Smooth muscle cell (in vitro differentiated cells): ENCODE measurements around the gene FRMD5. TPM values are rescaled to one million over a fixed set of nuclear protein-coding genes. Genes with fewer than 3 reads are reported as not detected.

Experiments used
- DNase-seq: peaks from one replicate; lab custom pipeline; 2025; ENCODE audit not compliant: unreplicated experiment; lab: John Stamatoyannopoulos, UW
- H2AFZ ChIP-seq: fragments of 200-600 bp; sonication (generic); 2 replicates; pipeline ENCODE4 v1.6.0; 2016; ENCODE audit warnings: antibody characterized with exemption, low read depth, mild to moderate bottlenecking
- H3F3A ChIP-seq: fragments of 200-600 bp; sonication (generic); 2 replicates; pipeline ENCODE4 v1.6.0; 2017; ENCODE audit warnings: antibody characterized with exemption, low read depth
- H3K27ac ChIP-seq: fragments of 200-600 bp; sonication (generic); 2 replicates; pipeline ENCODE4 v1.5.1; 2016; ENCODE audit warnings: low read depth, mild to moderate bottlenecking
- H3K27me3 ChIP-seq: fragments of 200-600 bp; sonication (generic); 2 replicates; pipeline ENCODE4 v1.6.1; 2016; ENCODE audit warnings: low read depth, mild to moderate bottlenecking
- H3K36me3 ChIP-seq: fragments of 200-600 bp; sonication (generic); 2 replicates; pipeline ENCODE4 v1.5.1; 2016; ENCODE audit warnings: low read depth
- H3K4me1 ChIP-seq: fragments of 200-600 bp; sonication (generic); 2 replicates; pipeline ENCODE4 v1.5.1; 2016; ENCODE audit warnings: low read depth
- H3K4me2 ChIP-seq: fragments of 200-600 bp; sonication (generic); 2 replicates; pipeline ENCODE4 v1.6.0; 2016; ENCODE audit warnings: mild to moderate bottlenecking
- H3K4me3 ChIP-seq: fragments of 200-600 bp; sonication (generic); 2 replicates; pipeline ENCODE4 v1.5.1; 2016; ENCODE audit warnings: mild to moderate bottlenecking
- H3K79me2 ChIP-seq: fragments of 200-600 bp; sonication (generic); 2 replicates; pipeline ENCODE4 v1.6.0; 2016; ENCODE audit warnings: low read depth, mild to moderate bottlenecking
- H3K9ac ChIP-seq: fragments of 200-600 bp; sonication (generic); 2 replicates; pipeline ENCODE4 v1.6.0; 2016; ENCODE audit warnings: low read depth
- H3K9me3 ChIP-seq: fragments of 200-600 bp; sonication (generic); replicated peaks from 2 replicates; pipeline ENCODE4 v1.5.1; 2016; ENCODE audit warnings: low read depth
- H4K20me1 ChIP-seq: fragments of 200-600 bp; sonication (generic); 2 replicates; pipeline ENCODE4 v1.6.0; 2016; ENCODE audit warnings: low read depth
- CTCF ChIP-seq: fragments of 200-600 bp; sonication (generic); IDR thresholded peaks from 2 replicates; pipeline ENCODE4 v1.5.1; 2017; ENCODE audit warnings: borderline replicate concordance, mild to moderate bottlenecking, antibody characterized with exemption; ENCODE audit not compliant: insufficient read depth, poor library complexity, severe bottlenecking
- WGBS: methylation state at CpG from one replicate; pipeline ENCODE4 v1.1.7; 2016; ENCODE audit warnings: low lambda C conversion rate; 5-methylcytosine and 5-hydroxymethylcytosine counted together
- polyA plus RNA-seq: library from polyadenylated mRNA; unstranded; fragments of >200 nt; fragmentation: Nextera tagmentation; extraction: Ambion mirVana; gene quantifications from 2 replicates; pipeline ENCODE4 v1.2.1, GENCODE V29; 2016
- total RNA-seq: library from RNA; depleted of rRNA; stranded (reverse); fragments of >200 nt; gene quantifications from 2 replicates; pipeline ENCODE4 v1.2.3, GENCODE V29; 2014

The FRMD5 gene
- total and polyA plus RNA-seq, 2 experiments from 2014 or later: 0.46 to 7.2 TPM

GRCh38 chr15:44015545-44016305 lies 179.3 kb downstream of the FRMD5 start:
- no peak for DNase-seq
- Histone ChIP-seq H3K4me2 (no peak overlapping the region), H3K9me3 (no peaks in the 10 kb centered on the region), H2AFZ (no peak overlapping the region), H3K4me3 (no peak overlapping the region), H3K79me2 (no peaks in the 10 kb centered on the region), H3F3A (no peaks in the 10 kb centered on the region), H3K27me3 (no peaks in the 10 kb centered on the region), H3K27ac (no peak overlapping the region), H3K9ac (no peak overlapping the region), H4K20me1 (no peaks in the 10 kb centered on the region), H3K4me1 (no peaks in the 10 kb centered on the region), H3K36me3 (no peaks in the 10 kb centered on the region)
- no peak for TF ChIP-seq CTCF
- WGBS: 85% methylated on average over 3 of the region's 3 CpGs

GRCh38 chr15:44011238-44011854 lies 183.7 kb downstream of the FRMD5 start:
- 93% methylated on average over 5 of the region's 5 CpGs for WGBS
- DNase-seq: no peak
- Histone ChIP-seq H3K27me3 (no peaks in the 10 kb centered on the region), H3K27ac (no peak overlapping the region), H3K9ac (no peak overlapping the region), H3K79me2 (no peaks in the 10 kb centered on the region), H3F3A (no peaks in the 10 kb centered on the region), H4K20me1 (peaks cover 7% of the 10 kb centered on the region), H2AFZ (no peak overlapping the region), H3K36me3 (no peaks in the 10 kb centered on the region), H3K4me2 (no peak overlapping the region), H3K9me3 (no peaks in the 10 kb centered on the region), H3K4me3 (no peak overlapping the region), H3K4me1 (peaks cover 8% of the 10 kb centered on the region)
- no peak for TF ChIP-seq CTCF

GRCh38 chr15:44010089-44010488 lies 185.0 kb downstream of the FRMD5 start:
- H3K27ac ChIP-seq: peak overlapping the region; percentile 17
- no peak overlapping the region for H3K4me3 ChIP-seq
- no peaks in the 10 kb centered on the region for H3K36me3 ChIP-seq
- H3F3A ChIP-seq: no peaks in the 10 kb centered on the region
- DNase-seq: no peak
- H3K9ac ChIP-seq: no peak overlapping the region
- no peaks in the 10 kb centered on the region for H3K79me2 ChIP-seq
- no peak for TF ChIP-seq CTCF
- no peaks in the 10 kb centered on the region for H3K27me3 ChIP-seq
- no peak overlapping the region for H2AFZ ChIP-seq
- H3K4me1 ChIP-seq: peaks cover 8% of the 10 kb centered on the region
- H3K9me3 ChIP-seq: no peaks in the 10 kb centered on the region
- peaks cover 7% of the 10 kb centered on the region for H4K20me1 ChIP-seq
- peak overlapping the region; percentile 58 for H3K4me2 ChIP-seq
- 25% methylated on average over 1 of the region's 1 CpG for WGBS
